GM13977 (cell line): ENCODE results near the gene WLS.

Source experiments
- DNase-seq: peaks from one replicate; pipeline ENCODE4 v3.0.0; 2012; ENCODE audit warnings: low spot score
- in situ Hi-C: fragments of 300-500 bp; cut with MboI; formaldehyde crosslinking; loops from one replicate; pipeline ENCODE4 v1.12.0; 2022; ENCODE audit warnings: low sequenced_read_pairs, low pct_unique_long_range_greater_than_20kb, mixed read lengths, inconsistent platforms; ENCODE audit not compliant: unreplicated experiment
- TF ChIP-seq, protein P1 (sequence below): IDR thresholded peaks from 2 replicates; pipeline ENCODE4 v1.5.1; 2012; ENCODE audit warnings: mild to moderate bottlenecking, control low read depth; ENCODE audit not compliant: insufficient read depth; ENCODE audit errors: extremely low read depth, missing control alignments

WLS gene

DNA sequence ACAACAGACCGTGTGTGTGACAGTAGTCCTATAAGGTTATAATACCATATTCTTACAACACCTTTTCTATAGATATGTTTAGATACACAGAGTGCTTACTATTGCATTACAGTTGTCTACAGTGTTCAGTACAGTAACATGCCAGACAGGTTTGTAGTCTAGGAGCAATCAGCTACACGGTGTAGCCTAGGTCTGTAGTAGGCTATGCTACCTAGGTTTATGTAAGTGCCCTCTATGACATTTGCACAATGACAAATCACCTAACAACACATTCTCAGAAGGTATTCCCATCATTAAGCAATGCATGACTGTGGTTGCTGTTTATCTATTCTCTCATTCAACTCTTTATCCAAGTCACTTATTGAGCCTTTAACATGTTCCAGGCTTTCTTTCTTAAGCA lies 1.8 kb upstream of the WLS start:
- in situ Hi-C loops, result no loop called here
- TF ChIP-seq, protein P1, sequence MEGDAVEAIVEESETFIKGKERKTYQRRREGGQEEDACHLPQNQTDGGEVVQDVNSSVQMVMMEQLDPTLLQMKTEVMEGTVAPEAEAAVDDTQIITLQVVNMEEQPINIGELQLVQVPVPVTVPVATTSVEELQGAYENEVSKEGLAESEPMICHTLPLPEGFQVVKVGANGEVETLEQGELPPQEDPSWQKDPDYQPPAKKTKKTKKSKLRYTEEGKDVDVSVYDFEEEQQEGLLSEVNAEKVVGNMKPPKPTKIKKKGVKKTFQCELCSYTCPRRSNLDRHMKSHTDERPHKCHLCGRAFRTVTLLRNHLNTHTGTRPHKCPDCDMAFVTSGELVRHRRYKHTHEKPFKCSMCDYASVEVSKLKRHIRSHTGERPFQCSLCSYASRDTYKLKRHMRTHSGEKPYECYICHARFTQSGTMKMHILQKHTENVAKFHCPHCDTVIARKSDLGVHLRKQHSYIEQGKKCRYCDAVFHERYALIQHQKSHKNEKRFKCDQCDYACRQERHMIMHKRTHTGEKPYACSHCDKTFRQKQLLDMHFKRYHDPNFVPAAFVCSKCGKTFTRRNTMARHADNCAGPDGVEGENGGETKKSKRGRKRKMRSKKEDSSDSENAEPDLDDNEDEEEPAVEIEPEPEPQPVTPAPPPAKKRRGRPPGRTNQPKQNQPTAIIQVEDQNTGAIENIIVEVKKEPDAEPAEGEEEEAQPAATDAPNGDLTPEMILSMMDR, result no peak
- DNase-seq, result no peak

DNA sequence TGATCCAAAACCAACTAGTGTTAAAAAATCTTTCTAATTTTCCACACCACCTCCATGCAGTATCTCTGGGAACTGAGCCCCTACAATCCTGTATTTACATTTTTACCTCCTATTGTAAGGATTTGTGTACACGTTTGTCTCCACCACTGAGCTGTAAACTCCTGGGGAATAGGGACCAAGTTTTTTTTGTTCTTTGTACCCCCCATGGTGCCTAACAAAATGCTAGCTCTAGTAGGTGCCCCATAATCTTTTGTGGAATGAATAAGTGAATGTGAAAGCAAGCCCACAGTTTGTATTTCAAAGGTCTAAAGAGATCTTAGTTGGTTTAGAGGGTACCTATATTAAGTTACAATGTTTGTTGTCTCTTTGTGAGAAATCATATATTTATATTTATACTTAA lies 879 bp upstream of the WLS start:
- DNase-seq, result no peak
- in situ Hi-C loops, result no loop called here
- TF ChIP-seq, protein P1, result no peak

DNA sequence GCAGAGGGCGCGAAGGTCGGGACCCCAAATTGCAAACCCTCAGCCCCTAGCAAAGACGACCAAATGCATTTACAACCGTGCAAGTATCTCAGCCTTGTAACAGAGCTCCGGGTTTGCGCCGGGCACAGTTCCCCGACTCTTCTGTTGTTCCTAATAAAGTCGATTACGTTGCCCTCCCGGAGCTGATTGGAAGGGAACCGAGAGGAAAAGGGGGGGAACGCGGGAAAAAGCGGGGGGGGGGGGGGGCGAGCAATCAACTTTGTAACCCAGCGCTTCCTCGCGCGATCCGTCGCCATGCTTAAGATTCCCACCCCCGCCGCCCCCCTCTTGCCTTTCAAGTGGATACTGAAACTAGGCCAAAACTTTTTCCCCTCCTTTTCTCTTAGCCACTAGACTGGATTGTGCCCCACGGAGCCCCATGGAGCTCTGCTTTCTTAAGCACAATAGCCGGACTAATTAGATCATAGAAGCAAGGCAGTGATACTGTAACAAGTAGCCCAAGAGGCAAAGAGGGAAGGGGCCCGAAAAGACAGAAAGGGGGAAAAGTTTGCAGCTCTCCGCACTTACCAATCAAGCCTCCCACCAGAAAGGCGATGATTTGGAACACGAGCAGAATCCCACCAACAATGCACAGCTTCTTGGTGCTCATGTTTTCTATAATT lies 565 bp downstream of the WLS start:
- DNase-seq, result no peak
- TF ChIP-seq, protein P1, result no peak
- in situ Hi-C loops, result no loop called here

DNA sequence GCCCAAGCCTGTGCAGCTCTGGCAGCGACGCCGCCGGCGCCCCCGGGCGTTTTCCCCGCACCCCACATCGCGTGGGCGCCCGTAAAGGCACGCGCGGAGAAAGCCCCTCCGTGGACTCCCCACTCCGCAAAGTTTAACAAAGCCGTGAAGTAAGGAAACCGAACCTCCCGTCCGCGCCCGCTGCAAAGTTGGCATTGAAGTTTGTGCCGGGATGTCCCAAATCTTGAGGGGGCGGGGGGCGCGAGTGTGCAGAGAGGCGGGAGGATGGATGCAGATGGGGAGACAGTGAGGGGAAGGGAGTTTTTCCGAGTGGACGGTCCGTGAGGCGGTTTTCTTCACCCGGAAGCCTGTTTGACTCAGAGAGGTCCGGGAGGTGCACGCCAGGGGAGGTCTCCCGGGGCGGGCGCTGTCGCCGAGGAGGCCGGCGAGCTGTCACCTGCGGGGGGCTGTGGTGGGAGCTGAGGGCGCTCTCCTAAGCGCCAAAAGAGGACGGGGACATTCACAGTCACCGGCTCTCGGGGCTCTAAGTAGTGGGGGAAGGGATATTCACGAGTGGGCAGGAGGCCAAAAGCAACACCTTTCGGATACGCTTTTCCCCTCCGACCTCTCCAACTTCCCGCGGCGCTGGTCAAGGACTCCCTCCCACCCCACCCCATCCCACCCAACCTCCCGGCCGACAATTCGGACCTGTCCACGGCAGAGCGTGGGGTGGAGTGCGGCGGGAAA lies 1.3 kb downstream of the WLS start:
- TF ChIP-seq, protein P1, result no peak
- in situ Hi-C loops, result no loop called here

DNA sequence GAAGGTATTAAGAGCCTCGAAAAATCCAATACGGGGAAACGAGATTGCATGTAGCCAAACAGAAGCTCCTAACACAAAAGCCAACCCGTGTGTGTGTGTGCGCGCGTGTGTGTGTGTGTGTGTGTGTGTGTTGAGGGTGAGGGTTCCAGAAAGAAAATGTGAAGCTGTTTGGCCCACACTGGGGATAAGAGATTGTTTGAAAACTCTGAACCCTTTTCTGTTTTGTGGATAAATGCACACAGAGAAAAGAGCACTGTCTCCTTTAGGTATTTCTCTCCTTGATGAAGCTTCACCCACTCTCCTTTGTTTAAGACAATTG lies 1.9 kb downstream of the WLS start:
- in situ Hi-C loops, result no loop called here
- no peak for DNase-seq

More for the DNA sequence above, 1.3 kb downstream of the WLS start:
- DNase-seq, result no peak

DNA sequence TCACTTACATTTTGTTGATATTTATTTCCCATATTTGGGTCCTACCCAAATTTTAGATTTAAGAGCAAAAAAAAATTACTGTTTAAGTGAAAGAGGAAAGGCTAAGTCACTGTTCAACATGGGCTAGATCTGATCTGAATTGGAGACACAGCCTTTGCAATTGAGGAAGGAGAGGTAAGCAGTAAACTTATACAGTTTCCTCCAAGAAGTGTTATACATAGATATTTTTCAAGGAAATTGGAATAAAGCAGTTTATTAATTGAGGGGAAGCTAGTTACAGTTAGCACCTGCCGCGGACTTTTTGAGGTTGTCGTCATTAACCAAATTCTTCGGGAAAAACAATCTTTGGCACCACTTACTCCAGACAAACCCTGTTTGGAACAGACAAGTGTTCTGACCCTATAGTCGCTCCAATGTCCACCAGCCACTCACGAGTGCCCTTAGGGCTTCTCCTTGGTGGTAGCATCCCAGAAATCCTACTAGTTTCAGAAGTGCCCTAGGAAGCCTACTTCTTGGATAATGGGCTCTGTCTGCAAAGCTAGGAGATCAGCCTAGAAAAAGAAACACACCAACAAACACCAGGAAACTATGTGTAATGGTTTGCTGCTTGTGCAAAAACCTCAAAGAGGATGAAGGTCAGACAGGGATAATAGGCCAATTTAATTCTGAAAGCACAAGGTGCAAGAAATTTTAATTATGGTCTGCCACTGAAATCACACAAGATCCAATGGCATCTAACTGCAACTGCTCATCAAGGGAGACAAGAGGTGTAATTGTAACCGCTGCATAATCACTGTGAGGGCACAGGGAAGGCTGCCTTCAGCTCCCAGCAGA lies 2.5 kb downstream of the WLS start:
- in situ Hi-C loops, result no loop called here
- DNase-seq, result no peak
- TF ChIP-seq, protein P1, result no peak

More for the DNA sequence above, 1.9 kb downstream of the WLS start:
- TF ChIP-seq, protein P1, result no peak
